Naive B cell (primary cell): ENCODE results near the gene GSS. TPM values are rescaled to one million over a fixed set of nuclear protein-coding genes. Genes with fewer than 3 reads are reported as not detected.
"Not testable (repeated sequence)": the region's sequence is repeated elsewhere in the genome, so short reads cannot be mapped to it uniquely, and the experiment has no call there.

Source experiments
- ATAC-seq, 2 donors: fragments of 150-1000 bp; cut with Tn5 transposase; 2 replicates each; pipeline ENCODE4 v1.10.0; 2021; ENCODE audit warnings: low read depth in 2 of 2, mild to moderate bottlenecking in 2 of 2, moderate library complexity in 2 of 2
- DNase-seq: peaks from one replicate; pipeline ENCODE4 v3.0.0; 2022
- H3K27ac Mint-ChIP-seq, 6 donors: one replicate each; pipeline ENCODE4 v1.8.0; 2020 to 2022; ENCODE audit warnings: mild to moderate bottlenecking in 6 of 6, mixed read lengths in 6 of 6, moderate library complexity in 5 of 6, inconsistent platforms in 2 of 6
- H3K27me3 Mint-ChIP-seq, 3 donors: one replicate each; pipeline ENCODE4 v1.8.0; 2021 to 2022; ENCODE audit warnings: mixed read lengths in 3 of 3, mild to moderate bottlenecking in 1 of 3
- H3K36me3 Mint-ChIP-seq, 2 donors: one replicate each; pipeline ENCODE4 v1.8.0; 2020 to 2022; ENCODE audit warnings: mixed read lengths in 2 of 2, inconsistent platforms in 1 of 2, mild to moderate bottlenecking in 1 of 2
- H3K4me1 Mint-ChIP-seq, 3 donors: one replicate each; pipeline ENCODE4 v1.8.0; 2020 to 2022; ENCODE audit warnings: mixed read lengths in 3 of 3, inconsistent platforms in 1 of 3, mild to moderate bottlenecking in 1 of 3, moderate library complexity in 1 of 3
- H3K4me3 Mint-ChIP-seq, 8 donors: one replicate each; pipeline ENCODE4 v1.8.0; 2020 to 2022; ENCODE audit warnings: mild to moderate bottlenecking in 8 of 8, mixed read lengths in 8 of 8, moderate library complexity in 8 of 8, inconsistent platforms in 2 of 8
- H3K9me3 Mint-ChIP-seq, 7 donors: one replicate each; pipeline ENCODE4 v1.8.0; 2020 to 2022; ENCODE audit warnings: mixed read lengths in 7 of 7, mild to moderate bottlenecking in 5 of 7, inconsistent platforms in 2 of 7, moderate library complexity in 1 of 7
- polyA plus RNA-seq, 6 donors: library from polyadenylated mRNA; unstranded; fragments of 300-500 nt; fragmentation: Illumina TruSeq; gene quantifications; one replicate each; pipeline ENCODE4 v1.2.3, GENCODE V29; 2021; ENCODE audit warnings: low read depth in 6 of 6

GSS gene
- polyA plus RNA-seq, 6 donors from 2014 or later: 10.5 to 23.8 (median 12.6) TPM

DNA sequence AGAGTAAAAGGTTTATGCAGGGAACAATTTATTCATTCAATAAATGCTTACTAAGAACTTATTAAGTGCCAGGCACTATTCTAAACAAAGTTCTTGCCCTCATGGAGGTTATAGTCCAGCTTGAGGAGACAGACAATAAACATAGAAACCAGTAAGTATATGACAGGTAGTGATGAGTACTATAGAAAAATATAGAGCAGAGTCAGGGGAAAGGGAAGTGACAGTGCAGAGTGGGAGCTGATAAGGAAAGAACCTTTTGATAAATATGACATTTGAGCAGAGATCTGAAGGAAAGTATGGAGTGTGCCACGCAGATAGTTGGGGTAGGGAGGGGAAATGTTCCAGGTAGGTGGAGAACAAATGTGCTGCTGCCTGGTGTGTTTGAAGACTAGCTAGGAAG, 67.1 kb downstream of the GSS start:
- ATAC-seq (no peak), DNase-seq (no peak)
- Mint-ChIP-seq H3K36me3 (peaks cover 0 to 5% of the 10 kb centered on the region in 2 donors), H3K9me3 (no peaks in the 10 kb centered on the region), H3K27ac (no peak overlapping the region), H3K27me3 (no peaks in the 10 kb centered on the region), H3K4me3 (no peak overlapping the region), H3K4me1 (peaks cover 2 to 15% (median 9%) of the 10 kb centered on the region in 3 donors)

DNA sequence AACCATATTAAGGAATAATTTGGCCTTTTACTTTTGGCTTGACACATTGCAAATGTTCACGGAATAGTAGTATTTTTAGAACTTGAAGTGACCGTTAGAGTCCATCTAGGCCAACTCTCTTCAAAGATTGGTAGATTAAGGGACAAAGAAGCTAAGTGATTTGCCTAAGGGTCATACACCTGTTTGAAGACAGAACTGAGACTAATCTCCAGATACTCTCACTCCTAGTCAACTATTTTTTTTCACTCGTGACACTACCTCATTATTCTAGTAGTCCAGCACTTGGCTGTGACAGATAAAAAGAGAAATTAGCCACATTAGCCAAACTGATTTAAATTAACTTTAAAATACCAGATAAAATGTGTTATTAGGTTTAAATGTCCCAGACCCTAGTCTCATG, 68.6 kb downstream of the GSS start:
- H3K9me3 Mint-ChIP-seq: no peaks in the 10 kb centered on the region
- H3K36me3 Mint-ChIP-seq: peaks cover 0 to 5% of the 10 kb centered on the region in 2 donors
- no peak overlapping the region for H3K27ac Mint-ChIP-seq
- no peak for DNase-seq
- peaks cover 2 to 9% (median 6%) of the 10 kb centered on the region in 3 donors for H3K4me1 Mint-ChIP-seq
- H3K4me3 Mint-ChIP-seq: no peak overlapping the region
- ATAC-seq: no peak
- no peaks in the 10 kb centered on the region for H3K27me3 Mint-ChIP-seq

DNA sequence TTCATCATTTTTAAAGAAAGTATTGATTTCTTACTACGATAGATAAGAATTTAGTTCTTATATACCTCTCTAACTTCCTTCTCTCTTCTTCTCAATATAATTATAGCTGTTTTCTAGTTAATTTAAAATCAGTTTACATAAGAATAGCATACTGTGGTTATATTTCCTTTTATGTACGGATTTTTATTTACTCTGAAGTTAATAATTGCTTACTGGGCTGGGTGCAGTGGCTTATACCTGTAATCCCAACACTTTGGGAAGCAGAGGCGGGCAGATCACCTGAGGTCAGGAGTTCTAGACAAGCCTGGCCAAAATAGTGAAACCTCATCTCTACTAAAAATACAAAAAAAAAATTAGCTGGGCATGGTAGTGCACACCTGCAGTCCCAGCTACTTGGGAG, 69.5 kb downstream of the GSS start:
- H3K27ac Mint-ChIP-seq: peak overlapping the region in 1 of 6 donors; percentile 68
- H3K4me3 Mint-ChIP-seq: no peak overlapping the region
- H3K4me1 Mint-ChIP-seq: peaks cover 2 to 6% (median 6%) of the 10 kb centered on the region in 3 donors
- no peaks in the 10 kb centered on the region for H3K27me3 Mint-ChIP-seq
- no peak for ATAC-seq
- no peaks in the 10 kb centered on the region for H3K9me3 Mint-ChIP-seq
- H3K36me3 Mint-ChIP-seq: peaks cover 0 to 5% of the 10 kb centered on the region in 2 donors
- no peak for DNase-seq

DNA sequence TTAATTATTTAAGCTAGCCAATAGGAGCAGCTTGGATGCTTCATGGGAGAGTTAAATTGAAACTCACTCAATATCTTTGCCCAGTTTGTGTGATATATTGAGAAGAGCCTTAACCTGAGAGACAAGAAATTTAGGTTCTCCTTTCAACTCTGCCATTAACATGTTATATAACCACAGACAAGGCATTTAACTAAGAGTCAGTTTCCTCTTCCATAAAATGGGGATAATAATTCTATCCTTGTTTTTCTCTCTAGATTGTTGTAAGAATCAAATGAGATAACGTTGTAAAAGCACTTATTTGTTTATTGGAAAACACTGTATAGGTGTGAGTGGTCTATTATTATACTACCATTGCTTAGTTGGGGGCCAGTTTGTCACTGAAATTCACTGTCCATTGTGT, 71.3 kb downstream of the GSS start:
- peaks cover 0 to 5% of the 10 kb centered on the region in 2 donors for H3K36me3 Mint-ChIP-seq
- H3K9me3 Mint-ChIP-seq: no peaks in the 10 kb centered on the region
- no peak overlapping the region for H3K4me3 Mint-ChIP-seq
- DNase-seq (no peak), ATAC-seq (no peak)
- no peak overlapping the region for H3K27ac Mint-ChIP-seq
- peaks cover 2 to 8% (median 5%) of the 10 kb centered on the region in 3 donors for H3K4me1 Mint-ChIP-seq
- H3K27me3 Mint-ChIP-seq: no peaks in the 10 kb centered on the region

DNA sequence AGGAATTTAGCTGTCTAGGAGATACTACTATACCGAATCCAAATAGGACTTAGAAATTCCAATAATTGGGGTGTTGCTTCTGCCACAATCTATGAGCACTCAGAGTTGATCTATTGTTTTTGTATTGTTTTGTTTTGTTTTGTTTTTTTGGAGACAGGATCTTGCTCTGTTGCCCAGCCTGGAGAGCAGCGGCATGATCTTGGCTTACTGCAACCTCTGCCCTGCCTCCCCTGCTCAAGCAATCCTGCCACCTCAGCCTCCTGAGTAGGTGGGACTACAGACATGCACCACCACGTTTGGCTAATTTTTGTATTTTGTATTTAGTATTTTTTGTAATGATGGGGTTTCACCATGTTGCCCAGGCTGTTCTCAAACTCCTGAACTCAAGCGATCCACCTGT, 71.8 kb downstream of the GSS start:
- Mint-ChIP-seq H3K9me3 (no peaks in the 10 kb centered on the region), H3K27ac (no peak overlapping the region)

DNA sequence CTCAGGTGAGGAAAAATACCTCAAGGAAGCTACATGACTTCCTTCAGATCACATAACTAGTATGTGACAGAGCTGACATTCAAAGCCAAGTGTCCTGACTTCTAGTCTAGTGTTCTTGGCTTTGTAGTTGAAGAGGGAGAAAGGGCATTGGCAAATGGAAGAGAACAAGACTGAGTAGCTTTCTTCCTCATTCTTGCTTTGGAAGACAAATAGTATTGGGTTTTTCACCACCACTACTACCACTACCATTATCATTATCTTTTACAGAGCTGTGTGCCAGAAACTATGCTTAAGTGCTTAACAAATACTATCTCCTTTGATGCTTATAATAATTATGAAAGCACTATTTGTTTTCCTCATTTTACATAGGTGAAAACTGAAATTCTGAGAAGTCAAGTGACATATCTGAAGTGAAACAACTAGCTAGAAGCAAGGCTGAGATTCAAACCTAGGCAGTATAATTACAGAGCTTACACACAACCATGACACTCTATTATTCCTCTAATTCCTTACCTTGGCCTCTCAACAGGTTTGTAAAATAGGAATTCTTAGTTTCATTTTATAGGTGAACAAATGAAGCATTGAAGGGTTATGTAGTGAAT, 72.4 kb downstream of the GSS start:
- no peak for DNase-seq
- H3K27me3 Mint-ChIP-seq: no peaks in the 10 kb centered on the region

More for the DNA sequence above, 71.8 kb downstream of the GSS start:
- ATAC-seq: no peak
- H3K36me3 Mint-ChIP-seq: peaks cover 0 to 5% of the 10 kb centered on the region in 2 donors
- DNase-seq: no peak
- H3K4me3 Mint-ChIP-seq: no peak overlapping the region
- no peaks in the 10 kb centered on the region for H3K27me3 Mint-ChIP-seq
- peaks cover 2 to 11% (median 5%) of the 10 kb centered on the region in 3 donors for H3K4me1 Mint-ChIP-seq

DNA sequence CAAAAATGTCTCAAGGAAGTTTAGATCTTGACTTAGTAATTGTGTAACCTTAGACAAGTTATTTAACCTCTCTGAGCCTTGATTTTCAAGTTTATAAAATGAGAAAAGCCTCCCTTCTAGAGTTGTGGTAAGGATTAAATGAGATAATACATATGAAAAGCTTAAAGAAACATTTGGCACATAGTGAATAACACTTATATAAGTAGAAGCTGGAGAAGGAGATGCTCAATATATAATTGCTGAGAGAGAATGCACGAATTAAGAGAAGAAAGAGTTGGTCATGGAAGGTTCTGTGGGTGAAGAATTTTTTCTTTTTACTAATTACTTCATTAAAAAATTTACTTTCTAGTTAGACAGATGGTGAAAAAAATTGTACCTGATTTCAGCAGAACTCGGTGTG, 73.9 kb downstream of the GSS start:
- Mint-ChIP-seq H3K4me3 (no peak overlapping the region), H3K9me3 (no peaks in the 10 kb centered on the region), H3K4me1 (peaks cover 5 to 11% (median 7%) of the 10 kb centered on the region in 3 donors), H3K27me3 (no peaks in the 10 kb centered on the region), H3K27ac (no peak overlapping the region), H3K36me3 (no peaks in the 10 kb centered on the region)
- ATAC-seq (no peak), DNase-seq (no peak)

More for the DNA sequence above, 72.4 kb downstream of the GSS start:
- H3K9me3 Mint-ChIP-seq: no peaks in the 10 kb centered on the region
- no peak for ATAC-seq
- H3K27ac Mint-ChIP-seq: no peak overlapping the region
- no peaks in the 10 kb centered on the region for H3K36me3 Mint-ChIP-seq
- peaks cover 0 to 5% (median 0%) of the 10 kb centered on the region in 3 donors for H3K4me1 Mint-ChIP-seq
- no peak overlapping the region for H3K4me3 Mint-ChIP-seq

DNA sequence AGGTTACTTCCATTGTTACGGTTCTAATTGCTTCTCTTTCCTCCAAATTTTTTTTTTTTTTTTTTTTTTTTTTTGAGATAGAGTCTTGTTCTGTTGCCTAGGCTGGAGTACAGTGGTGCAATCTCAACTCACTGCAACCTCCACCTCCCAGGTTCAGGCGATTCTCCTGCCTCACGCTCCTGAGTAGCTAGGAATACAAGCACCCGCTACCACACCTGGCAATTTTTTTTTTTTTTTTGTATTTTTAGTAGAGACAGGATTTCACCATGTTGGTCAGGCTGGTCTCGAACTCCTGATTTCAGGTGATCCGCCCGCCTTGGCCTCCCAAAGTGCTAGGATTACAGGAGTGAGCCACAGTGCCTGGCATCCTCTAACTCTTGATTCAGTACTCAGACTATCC, 74.6 kb downstream of the GSS start:
- peaks cover 11 to 14% (median 12%) of the 10 kb centered on the region in 3 donors for H3K4me1 Mint-ChIP-seq
- not testable (repeated sequence) for H3K36me3 Mint-ChIP-seq
- H3K27ac Mint-ChIP-seq: peak overlapping the region in 1 of 6 donors; percentile 56

DNA sequence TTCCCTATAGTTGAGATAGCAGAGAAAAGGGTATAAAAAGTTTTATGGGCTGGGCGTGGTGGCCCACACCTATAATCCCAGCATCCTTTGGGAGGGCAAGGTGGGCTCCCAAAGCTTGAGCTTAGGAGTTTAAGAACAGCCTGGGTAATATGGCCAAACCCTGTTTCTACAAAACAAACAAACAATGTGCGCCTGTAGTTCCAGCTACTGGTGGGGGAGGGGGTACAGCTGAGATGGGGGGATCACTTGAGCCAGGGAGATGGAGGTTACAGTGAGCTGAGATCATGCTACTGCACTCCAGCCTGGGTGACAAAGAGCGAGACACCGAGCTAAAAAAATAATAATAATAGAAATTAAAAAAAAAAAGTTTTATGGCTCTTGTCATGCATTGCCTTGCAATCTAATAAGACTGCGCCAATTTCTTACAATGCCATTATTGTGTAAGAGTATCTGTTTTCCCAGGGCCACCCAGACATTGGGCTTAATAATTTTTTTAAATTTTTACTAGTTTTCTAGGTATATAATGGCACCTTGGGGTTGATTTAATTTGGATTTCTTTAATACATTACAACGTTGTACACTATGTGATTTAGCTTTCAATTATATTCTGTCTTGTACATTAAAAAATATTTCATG, 75.3 kb downstream of the GSS start:
- Mint-ChIP-seq H3K9me3 (no peaks in the 10 kb centered on the region), H3K27me3 (no peaks in the 10 kb centered on the region), H3K27ac (peak overlapping the region in 1 of 6 donors; percentile 56), H3K4me1 (peaks cover 16 to 20% (median 18%) of the 10 kb centered on the region in 3 donors), H3K4me3 (no peak overlapping the region), H3K36me3 (no peaks in the 10 kb centered on the region)
- ATAC-seq: no peak
- no peak for DNase-seq

More for the DNA sequence above, 74.6 kb downstream of the GSS start:
- H3K9me3 Mint-ChIP-seq, DNase-seq, H3K4me3 Mint-ChIP-seq, H3K27me3 Mint-ChIP-seq, ATAC-seq: not testable (repeated sequence)

Other genes starting within 250 kb of the GSS start
- 10 to 100 TPM in 1 of 6 donors, 1 to 10 TPM in 4, under 1 TPM in 1; 0.74 to 13.5 (median 4.4) TPM for gene NCOA6, start 130.2 kb downstream of the GSS start, polyA plus RNA-seq
- gene GGT7, start 83.0 kb downstream of the GSS start, polyA plus RNA-seq: 1 to 10 TPM; 2.6 to 6.2 (median 4.2) TPM
- gene ACSS2, start 79.2 kb downstream of the GSS start, polyA plus RNA-seq: 10 to 100 TPM in 1 of 6 donors, 1 to 10 TPM in 5; 4.8 to 20.1 (median 5.7) TPM
- under 1 TPM in 2 of 6 donors, not detected in 4; 0.24 to 0.84 TPM for gene MYH7B, start 62 bp upstream of the GSS start, polyA plus RNA-seq
- gene TRPC4AP, start 137.0 kb upstream of the GSS start, polyA plus RNA-seq: 10 to 100 TPM; 37.1 to 63.2 (median 51.2) TPM
- gene EDEM2, start 191.5 kb upstream of the GSS start, polyA plus RNA-seq: 10 to 100 TPM; 41.6 to 67.6 (median 45.5) TPM
- gene PROCR, start 216.3 kb upstream of the GSS start, polyA plus RNA-seq: not detected